ENCODE measurements around the gene CDH13.

GRCh38 chr16:82735673-82736091, 108.9 kb downstream of the CDH13 start:
- no peak for TF ChIP-seq CTCF (IDR thresholded peaks at IDR 0.05; ENCODE audit: extremely low read depth in 1 of 2, insufficient read depth in 1 of 2, low read depth in 1 of 2, low read length in 2 of 2)
- TF ChIP-seq GATA2 (IDR thresholded peaks at IDR 0.05; ENCODE audit: insufficient read depth, insufficient read length, low read depth, low read length), result no peak
- no peak for TF ChIP-seq EZH2 (IDR thresholded peaks at IDR 0.05; ENCODE audit: borderline replicate concordance, low read depth, low read length, severe bottlenecking)
- no peak for TF ChIP-seq POLR2A (IDR thresholded peaks at IDR 0.05; ENCODE audit: low read depth, low read length)
- TF ChIP-seq MAX (IDR thresholded peaks at IDR 0.05; ENCODE audit: insufficient read depth, insufficient read length), result no peak
- TF ChIP-seq POLR2AphosphoS5 (IDR thresholded peaks at IDR 0.05; ENCODE audit: insufficient read depth, low read depth, low read length), result no peak
- TF ChIP-seq FOS (IDR thresholded peaks at IDR 0.05; ENCODE audit: borderline replicate concordance, insufficient read depth, low read length), result no peak
- TF ChIP-seq JUN (IDR thresholded peaks at IDR 0.05; ENCODE audit: borderline replicate concordance, insufficient read depth, insufficient read length, low read depth), result no peak
- no peak for TF ChIP-seq MYC (IDR thresholded peaks at IDR 0.05; ENCODE audit: low read depth, low read length)

Data from endothelial cell of umbilical vein (primary cell).